Measurements from ENCODE around the gene RIMBP2.

DNA sequence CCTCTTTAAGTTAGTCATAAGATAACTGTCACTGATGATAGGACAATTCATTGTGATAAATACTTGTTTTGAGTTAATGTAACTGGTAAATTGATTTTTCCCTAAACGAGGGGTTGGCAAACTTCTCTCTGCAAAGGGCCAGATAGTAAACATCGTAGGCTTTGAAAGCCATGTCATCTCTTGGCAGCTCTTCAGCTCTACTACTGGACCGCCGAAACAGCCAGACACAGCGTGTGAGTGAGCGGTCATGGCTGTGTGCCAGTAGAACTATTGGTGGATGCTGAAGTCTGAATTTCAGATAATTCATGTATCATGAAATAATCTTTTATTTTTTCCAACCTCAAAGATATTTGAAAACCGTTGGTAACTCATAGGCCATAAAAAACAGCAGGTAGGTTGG lies 368.5 kb downstream of the RIMBP2 start:
- TF ChIP-seq, protein P1, sequence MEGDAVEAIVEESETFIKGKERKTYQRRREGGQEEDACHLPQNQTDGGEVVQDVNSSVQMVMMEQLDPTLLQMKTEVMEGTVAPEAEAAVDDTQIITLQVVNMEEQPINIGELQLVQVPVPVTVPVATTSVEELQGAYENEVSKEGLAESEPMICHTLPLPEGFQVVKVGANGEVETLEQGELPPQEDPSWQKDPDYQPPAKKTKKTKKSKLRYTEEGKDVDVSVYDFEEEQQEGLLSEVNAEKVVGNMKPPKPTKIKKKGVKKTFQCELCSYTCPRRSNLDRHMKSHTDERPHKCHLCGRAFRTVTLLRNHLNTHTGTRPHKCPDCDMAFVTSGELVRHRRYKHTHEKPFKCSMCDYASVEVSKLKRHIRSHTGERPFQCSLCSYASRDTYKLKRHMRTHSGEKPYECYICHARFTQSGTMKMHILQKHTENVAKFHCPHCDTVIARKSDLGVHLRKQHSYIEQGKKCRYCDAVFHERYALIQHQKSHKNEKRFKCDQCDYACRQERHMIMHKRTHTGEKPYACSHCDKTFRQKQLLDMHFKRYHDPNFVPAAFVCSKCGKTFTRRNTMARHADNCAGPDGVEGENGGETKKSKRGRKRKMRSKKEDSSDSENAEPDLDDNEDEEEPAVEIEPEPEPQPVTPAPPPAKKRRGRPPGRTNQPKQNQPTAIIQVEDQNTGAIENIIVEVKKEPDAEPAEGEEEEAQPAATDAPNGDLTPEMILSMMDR (conservative IDR thresholded peaks at IDR 0.05 in 1 of 2, IDR thresholded peaks at IDR 0.05 in 1 of 2; ENCODE audit: low read depth in 1 of 2, low read length in 2 of 2) = no peak
- TF ChIP-seq EZH2 (IDR thresholded peaks at IDR 0.05; ENCODE audit: low read length, missing control alignments) = no peak

Measured in fibroblast of lung (primary cell).